Measurements from ENCODE around the gene PIGQ.

The PIGQ gene

DNA sequence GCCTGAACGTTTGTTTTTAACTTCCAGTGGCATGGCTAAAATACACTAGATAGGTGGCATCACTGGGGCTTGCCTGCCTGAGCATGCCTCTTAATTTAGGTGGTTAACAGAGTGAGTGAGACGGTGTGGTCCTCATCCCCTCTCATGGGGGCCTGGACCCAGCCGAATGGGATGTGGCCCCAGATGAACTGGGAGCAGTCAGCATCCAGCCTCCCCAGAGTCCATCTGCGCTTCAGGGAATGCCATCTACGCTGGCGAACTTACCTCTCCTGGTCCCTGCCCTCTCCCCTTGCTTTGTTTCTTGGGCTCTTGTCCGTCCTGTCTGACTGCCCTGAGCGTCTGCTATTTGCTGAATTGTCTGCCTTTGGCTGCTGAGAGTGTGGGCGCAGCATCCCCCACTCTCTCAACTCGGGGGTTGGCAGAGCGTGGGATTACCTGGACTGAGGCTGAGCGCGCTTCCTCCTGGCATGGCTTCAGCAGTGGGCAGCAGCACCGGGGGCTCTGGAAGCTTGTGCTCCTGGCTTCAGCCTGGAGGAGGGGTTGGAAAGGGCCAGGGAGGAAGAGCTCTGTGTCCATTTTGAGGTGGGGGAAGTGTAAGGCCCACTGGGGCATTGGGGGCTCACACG lies 22.2 kb downstream of the PIGQ start:
- ATAC-seq = no peak
- TF ChIP-seq PPARA (CRISPR knock-in tag; IDR thresholded peaks at IDR 0.05; ENCODE audit: borderline replicate concordance) = no peak
- no peak for TF ChIP-seq SNAI2 (CRISPR knock-in tag; IDR thresholded peaks at IDR 0.05)

DNA sequence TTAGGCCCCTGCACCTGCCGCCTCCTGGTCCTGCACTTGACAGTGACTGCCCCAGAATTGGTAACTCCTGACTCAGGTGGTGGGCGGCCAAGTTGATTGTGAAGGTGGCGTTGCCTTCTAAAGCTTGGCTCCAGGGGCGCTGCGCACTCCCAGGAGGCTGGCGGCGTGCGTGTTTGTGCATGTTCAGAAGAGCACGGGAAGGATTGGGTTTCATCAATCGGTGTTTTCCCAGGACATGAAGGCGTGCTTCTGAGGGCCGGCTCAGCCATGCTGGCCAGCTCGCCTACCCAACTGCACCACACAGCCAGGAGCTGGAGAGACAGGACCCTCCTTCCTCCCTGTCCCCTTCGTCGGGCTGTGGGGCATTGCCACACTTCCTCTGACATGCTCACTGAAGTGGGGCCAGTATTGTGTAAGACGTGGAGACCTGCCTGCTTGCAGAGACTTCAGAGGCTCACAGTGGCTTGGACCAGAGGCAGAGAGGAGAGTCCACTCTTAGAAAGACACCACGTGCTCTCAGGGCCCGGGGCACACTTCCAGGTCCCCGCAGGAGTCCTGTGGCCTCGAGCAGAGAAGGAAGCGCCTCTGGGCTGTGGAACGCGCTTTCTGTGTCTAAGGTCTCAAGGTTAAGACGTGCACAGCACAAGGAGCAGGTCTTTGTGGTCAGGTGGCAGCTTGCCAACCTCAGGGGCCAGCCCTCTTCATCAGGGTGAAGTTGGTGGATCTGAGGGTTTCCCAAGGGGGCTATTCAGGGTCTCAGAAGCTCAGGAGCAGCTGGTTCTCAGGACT lies 22.9 kb downstream of the PIGQ start:
- ATAC-seq = no peak
- no peak for TF ChIP-seq ZFP3 (CRISPR knock-in tag; IDR thresholded peaks at IDR 0.05)
- TF ChIP-seq, protein P1, sequence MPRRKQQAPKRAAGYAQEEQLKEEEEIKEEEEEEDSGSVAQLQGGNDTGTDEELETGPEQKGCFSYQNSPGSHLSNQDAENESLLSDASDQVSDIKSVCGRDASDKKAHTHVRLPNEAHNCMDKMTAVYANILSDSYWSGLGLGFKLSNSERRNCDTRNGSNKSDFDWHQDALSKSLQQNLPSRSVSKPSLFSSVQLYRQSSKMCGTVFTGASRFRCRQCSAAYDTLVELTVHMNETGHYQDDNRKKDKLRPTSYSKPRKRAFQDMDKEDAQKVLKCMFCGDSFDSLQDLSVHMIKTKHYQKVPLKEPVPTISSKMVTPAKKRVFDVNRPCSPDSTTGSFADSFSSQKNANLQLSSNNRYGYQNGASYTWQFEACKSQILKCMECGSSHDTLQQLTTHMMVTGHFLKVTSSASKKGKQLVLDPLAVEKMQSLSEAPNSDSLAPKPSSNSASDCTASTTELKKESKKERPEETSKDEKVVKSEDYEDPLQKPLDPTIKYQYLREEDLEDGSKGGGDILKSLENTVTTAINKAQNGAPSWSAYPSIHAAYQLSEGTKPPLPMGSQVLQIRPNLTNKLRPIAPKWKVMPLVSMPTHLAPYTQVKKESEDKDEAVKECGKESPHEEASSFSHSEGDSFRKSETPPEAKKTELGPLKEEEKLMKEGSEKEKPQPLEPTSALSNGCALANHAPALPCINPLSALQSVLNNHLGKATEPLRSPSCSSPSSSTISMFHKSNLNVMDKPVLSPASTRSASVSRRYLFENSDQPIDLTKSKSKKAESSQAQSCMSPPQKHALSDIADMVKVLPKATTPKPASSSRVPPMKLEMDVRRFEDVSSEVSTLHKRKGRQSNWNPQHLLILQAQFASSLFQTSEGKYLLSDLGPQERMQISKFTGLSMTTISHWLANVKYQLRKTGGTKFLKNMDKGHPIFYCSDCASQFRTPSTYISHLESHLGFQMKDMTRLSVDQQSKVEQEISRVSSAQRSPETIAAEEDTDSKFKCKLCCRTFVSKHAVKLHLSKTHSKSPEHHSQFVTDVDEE (CRISPR knock-in tag; IDR thresholded peaks at IDR 0.05) = no peak
- TF ChIP-seq ARNTL (CRISPR knock-in tag; IDR thresholded peaks at IDR 0.05; ENCODE audit: borderline replicate concordance, low read depth) = no peak
- no peak for TF ChIP-seq ZNF70 (CRISPR knock-in tag; IDR thresholded peaks at IDR 0.05)
- no peak for TF ChIP-seq CSDC2 (CRISPR knock-in tag; IDR thresholded peaks at IDR 0.05)
- TF ChIP-seq ESRRG (CRISPR knock-in tag; IDR thresholded peaks at IDR 0.05) = no peak
- TF ChIP-seq ZNF565 (CRISPR knock-in tag; conservative IDR thresholded peaks at IDR 0.05; ENCODE audit: low read depth) = no peak
- no peak for TF ChIP-seq RARB (CRISPR knock-in tag; IDR thresholded peaks at IDR 0.05)
- TF ChIP-seq, protein P2, sequence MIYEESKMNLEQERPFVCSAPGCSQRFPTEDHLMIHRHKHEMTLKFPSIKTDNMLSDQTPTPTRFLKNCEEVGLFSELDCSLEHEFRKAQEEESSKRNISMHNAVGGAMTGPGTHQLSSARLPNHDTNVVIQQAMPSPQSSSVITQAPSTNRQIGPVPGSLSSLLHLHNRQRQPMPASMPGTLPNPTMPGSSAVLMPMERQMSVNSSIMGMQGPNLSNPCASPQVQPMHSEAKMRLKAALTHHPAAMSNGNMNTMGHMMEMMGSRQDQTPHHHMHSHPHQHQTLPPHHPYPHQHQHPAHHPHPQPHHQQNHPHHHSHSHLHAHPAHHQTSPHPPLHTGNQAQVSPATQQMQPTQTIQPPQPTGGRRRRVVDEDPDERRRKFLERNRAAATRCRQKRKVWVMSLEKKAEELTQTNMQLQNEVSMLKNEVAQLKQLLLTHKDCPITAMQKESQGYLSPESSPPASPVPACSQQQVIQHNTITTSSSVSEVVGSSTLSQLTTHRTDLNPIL (CRISPR knock-in tag; IDR thresholded peaks at IDR 0.05; ENCODE audit: low read depth) = no peak
- no peak for TF ChIP-seq TOX (CRISPR knock-in tag; IDR thresholded peaks at IDR 0.05; ENCODE audit: borderline replicate concordance)
- no peak for TF ChIP-seq POU6F1 (CRISPR knock-in tag; IDR thresholded peaks at IDR 0.05; ENCODE audit: borderline replicate concordance, low read depth)
- TF ChIP-seq OSR1 (CRISPR knock-in tag; IDR thresholded peaks at IDR 0.05) = no peak
- TF ChIP-seq, protein P3, sequence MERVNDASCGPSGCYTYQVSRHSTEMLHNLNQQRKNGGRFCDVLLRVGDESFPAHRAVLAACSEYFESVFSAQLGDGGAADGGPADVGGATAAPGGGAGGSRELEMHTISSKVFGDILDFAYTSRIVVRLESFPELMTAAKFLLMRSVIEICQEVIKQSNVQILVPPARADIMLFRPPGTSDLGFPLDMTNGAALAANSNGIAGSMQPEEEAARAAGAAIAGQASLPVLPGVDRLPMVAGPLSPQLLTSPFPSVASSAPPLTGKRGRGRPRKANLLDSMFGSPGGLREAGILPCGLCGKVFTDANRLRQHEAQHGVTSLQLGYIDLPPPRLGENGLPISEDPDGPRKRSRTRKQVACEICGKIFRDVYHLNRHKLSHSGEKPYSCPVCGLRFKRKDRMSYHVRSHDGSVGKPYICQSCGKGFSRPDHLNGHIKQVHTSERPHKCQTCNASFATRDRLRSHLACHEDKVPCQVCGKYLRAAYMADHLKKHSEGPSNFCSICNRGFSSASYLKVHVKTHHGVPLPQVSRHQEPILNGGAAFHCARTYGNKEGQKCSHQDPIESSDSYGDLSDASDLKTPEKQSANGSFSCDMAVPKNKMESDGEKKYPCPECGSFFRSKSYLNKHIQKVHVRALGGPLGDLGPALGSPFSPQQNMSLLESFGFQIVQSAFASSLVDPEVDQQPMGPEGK (CRISPR knock-in tag; IDR thresholded peaks at IDR 0.05; ENCODE audit: borderline replicate concordance) = no peak
- no peak for TF ChIP-seq ISL1 (CRISPR knock-in tag; IDR thresholded peaks at IDR 0.05)
- TF ChIP-seq ZNF8 (CRISPR knock-in tag; IDR thresholded peaks at IDR 0.05) = no peak
- TF ChIP-seq TCF4 (CRISPR knock-in tag; IDR thresholded peaks at IDR 0.05; ENCODE audit: borderline replicate concordance) = no peak
- no peak for TF ChIP-seq SNAI2 (CRISPR knock-in tag; IDR thresholded peaks at IDR 0.05)
- no peak for TF ChIP-seq BACH2 (CRISPR knock-in tag; IDR thresholded peaks at IDR 0.05; ENCODE audit: borderline replicate concordance)

- no peak for ATAC-seq
- TF ChIP-seq ZFP3 (CRISPR knock-in tag; IDR thresholded peaks at IDR 0.05) (no peak), ESRRG (CRISPR knock-in tag; IDR thresholded peaks at IDR 0.05) (no peak), ZNF70 (CRISPR knock-in tag; IDR thresholded peaks at IDR 0.05) (no peak), TCF4 (CRISPR knock-in tag; IDR thresholded peaks at IDR 0.05; ENCODE audit: borderline replicate concordance) (no peak), BACH2 (CRISPR knock-in tag; IDR thresholded peaks at IDR 0.05; ENCODE audit: borderline replicate concordance) (no peak), POU6F1 (CRISPR knock-in tag; IDR thresholded peaks at IDR 0.05; ENCODE audit: borderline replicate concordance, low read depth) (no peak), ZNF8 (CRISPR knock-in tag; IDR thresholded peaks at IDR 0.05) (no peak), PPARA (CRISPR knock-in tag; IDR thresholded peaks at IDR 0.05; ENCODE audit: borderline replicate concordance) (no peak), ZFP30 (CRISPR knock-in tag; IDR thresholded peaks at IDR 0.05) (no peak)
- TF ChIP-seq, protein P2 (CRISPR knock-in tag; IDR thresholded peaks at IDR 0.05; ENCODE audit: low read depth) = no peak
- TF ChIP-seq, protein P1 (CRISPR knock-in tag; IDR thresholded peaks at IDR 0.05) = no peak
Observed at GRCh38 chr16:593406-593805, 23.6 kb downstream of the PIGQ start.
